KOPT-K1 (cell line): ENCODE data around the gene TMEM140.
"Not testable (repeated sequence)": the region's sequence is repeated elsewhere in the genome, so short reads cannot be mapped to it uniquely, and the experiment has no call there.

Experiments
- H3K27ac ChIP-seq: fragments of 200-600 bp; sonication (generic); 2 replicates; pipeline ENCODE4 v1.5.1; 2016; ENCODE audit warnings: antibody characterized with exemption, mild to moderate bottlenecking, low read depth, low read length; ENCODE audit not compliant: poor library complexity, severe bottlenecking
- H3K36me3 ChIP-seq: fragments of 200-600 bp; sonication (generic); 2 replicates; pipeline ENCODE4 v1.5.1; 2017; ENCODE audit warnings: antibody characterized with exemption, mild to moderate bottlenecking, low read length, moderate library complexity; ENCODE audit not compliant: insufficient read depth
- H3K9me3 ChIP-seq: fragments of 200-600 bp; sonication (generic); 2 replicates; pipeline ENCODE4 v1.5.1; 2017; ENCODE audit warnings: antibody characterized with exemption, low read length, mild to moderate bottlenecking; ENCODE audit not compliant: insufficient read depth, poor library complexity, severe bottlenecking

Gene TMEM140

DNA sequence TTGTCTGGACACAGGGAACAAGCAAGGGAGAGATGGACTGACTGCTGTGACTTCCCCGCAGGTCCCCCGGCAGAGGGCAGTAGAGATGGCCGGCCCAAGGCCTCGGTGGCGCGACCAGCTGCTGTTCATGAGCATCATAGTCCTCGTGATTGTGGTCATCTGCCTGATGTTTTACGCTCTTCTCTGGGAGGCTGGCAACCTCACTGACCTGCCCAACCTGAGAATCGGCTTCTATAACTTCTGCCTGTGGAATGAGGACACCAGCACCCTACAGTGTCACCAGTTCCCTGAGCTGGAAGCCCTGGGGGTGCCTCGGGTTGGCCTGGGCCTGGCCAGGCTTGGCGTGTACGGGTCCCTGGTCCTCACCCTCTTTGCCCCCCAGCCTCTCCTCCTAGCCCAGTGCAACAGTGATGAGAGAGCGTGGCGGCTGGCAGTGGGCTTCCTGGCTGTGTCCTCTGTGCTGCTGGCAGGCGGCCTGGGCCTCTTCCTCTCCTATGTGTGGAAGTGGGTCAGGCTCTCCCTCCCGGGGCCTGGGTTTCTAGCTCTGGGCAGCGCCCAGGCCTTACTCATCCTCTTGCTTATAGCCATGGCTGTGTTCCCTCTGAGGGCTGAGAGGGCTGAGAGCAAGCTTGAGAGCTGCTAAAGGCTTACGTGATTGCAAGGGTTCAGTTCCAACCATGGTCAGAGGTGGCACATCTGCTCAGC is 16.6 kb downstream of the TMEM140 start:
- H3K27ac ChIP-seq, result no peak overlapping the region
- peaks cover 15% of the 10 kb centered on the region for H3K9me3 ChIP-seq
- H3K36me3 ChIP-seq, result peaks cover 58% of the 10 kb centered on the region

DNA sequence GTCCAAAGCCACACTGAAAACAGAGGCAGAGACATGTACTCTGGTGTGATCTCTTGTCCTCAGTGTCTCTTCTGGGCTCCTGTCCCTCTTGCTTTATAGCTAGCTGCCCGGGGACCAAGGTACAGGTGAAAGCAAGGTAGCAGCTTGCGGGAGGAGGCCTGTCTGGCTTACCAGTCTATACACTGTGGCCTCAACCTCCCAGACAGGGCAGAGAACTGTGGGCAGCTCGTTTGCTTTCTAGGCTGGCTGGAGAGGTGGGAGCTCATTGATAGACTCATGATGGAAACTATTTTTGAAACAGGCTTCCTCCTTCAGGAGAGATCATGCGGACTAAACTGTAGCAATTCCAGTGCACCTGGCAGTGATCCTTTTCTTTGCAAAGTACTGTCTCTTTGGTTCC is 18.0 kb downstream of the TMEM140 start:
- no peak overlapping the region for H3K27ac ChIP-seq
- H3K9me3 ChIP-seq, result peaks cover 15% of the 10 kb centered on the region
- peaks cover 58% of the 10 kb centered on the region for H3K36me3 ChIP-seq

DNA sequence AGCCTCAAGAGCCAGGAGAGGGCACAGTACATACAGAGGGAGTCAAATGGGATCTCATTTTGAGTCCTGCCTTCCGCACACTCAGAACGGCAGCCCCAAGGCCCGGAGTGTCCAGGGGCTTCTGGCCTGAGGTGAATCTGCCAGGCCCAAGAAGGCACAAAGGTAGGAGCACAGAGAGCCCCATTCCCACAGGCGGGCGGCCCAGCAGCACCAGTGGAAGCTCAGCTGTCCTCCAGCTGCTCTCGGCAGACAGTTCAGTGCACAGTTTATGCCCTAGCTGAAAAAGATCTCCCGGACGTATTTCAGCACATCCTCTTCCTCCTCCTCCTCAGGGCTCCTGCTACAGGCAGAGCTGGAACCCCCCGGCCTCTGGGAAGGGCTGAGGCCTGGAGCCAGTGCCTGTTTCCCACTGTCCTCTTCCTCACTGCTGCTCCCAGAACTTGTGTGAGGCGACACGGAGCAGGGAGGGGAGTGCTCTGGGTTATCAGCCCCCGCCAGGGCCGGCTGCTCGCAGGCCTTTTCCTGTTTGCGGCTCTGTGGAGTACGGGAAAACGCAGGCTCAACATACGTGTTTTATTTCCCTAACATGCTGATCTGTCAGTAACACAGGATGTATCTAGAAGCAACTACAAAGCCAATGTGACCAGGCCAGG is 18.6 kb downstream of the TMEM140 start:
- peaks cover 15% of the 10 kb centered on the region for H3K9me3 ChIP-seq
- no peak overlapping the region for H3K27ac ChIP-seq
- peaks cover 58% of the 10 kb centered on the region for H3K36me3 ChIP-seq

DNA sequence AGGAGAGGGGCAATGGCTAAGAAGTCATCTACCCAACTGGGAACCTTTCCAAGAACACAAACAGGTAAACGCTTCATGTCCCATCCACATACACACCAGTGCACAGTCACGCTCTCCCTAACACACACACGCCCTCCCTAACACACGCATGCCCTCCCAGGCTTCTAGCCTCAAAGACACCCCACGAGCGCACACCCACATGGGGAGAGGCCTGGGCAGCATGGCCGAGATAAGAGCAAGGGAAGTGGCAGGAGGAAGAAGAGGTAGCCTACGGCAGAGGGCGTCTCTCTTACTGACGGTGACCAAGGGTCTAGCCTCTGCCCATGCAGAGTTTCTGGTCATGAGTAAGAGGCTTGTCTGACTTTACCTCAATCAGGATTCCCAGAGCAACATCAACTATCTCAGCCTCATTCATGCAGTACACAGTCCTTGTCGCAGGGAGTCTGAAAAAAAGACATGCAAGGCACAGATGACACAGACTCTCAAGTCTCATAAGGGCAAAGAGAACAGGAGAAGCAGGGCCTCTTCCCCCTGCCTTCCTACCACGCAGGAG is 19.6 kb downstream of the TMEM140 start:
- Histone ChIP-seq H3K27ac (no peak overlapping the region), H3K36me3 (peaks cover 58% of the 10 kb centered on the region)

DNA sequence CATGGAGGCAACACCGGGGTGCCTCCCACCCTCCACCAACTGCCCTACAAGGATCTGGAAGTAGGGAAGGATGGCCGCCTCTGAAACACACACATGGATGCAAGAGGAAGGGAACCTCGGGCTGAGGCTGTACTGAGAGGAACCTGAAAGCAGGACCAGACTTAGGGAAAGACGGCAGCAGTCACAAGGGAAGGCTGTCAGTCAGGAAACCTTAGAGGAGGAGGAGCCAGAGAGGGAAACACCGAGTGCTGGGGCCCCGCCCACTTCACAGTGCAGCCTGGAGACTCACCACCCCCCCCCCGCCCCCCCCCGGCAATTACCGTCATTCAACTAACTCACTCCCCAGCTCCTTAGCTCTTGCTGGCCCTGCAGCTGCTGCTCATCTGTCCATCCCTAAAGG is 20.1 kb downstream of the TMEM140 start:
- peaks cover under 1% of the 10 kb centered on the region for H3K9me3 ChIP-seq
- H3K27ac ChIP-seq, result no peak overlapping the region
- peaks cover 54% of the 10 kb centered on the region for H3K36me3 ChIP-seq

More for the DNA sequence above, 19.6 kb downstream of the TMEM140 start:
- H3K9me3 ChIP-seq, result peaks cover 6% of the 10 kb centered on the region

DNA sequence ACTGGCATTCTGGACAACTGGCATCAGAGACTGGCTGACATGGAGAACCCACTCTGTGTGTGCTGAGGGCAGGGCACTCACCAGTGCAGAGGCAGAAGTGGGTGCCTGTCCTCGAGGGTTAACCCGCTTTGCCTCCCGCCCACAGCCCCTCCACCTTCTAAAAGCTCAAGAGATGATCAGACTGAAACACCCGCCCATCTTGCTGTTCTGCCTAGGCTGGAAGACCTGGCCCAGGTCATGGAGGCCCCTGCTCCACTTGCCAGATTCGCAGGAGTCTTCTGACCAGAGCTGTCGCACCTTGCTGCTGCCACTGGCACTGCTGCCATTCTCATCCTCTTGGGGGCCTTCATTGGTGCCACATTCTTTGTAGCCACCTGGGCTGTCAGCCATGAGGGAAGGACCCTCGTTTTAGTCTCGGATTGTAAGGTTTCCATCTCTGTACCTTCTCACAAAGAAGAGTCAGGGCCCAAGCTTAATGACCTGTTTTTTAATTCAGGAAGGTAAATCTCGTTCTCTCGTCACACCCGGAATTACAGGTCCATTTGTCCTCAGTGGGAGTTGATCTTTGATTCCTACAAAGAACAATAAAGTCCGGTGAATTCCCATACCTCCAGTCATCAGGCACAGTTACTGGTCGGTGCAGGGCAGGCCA is 20.7 kb downstream of the TMEM140 start:
- Histone ChIP-seq H3K9me3 (no peaks in the 10 kb centered on the region), H3K27ac (no peak overlapping the region), H3K36me3 (peaks cover 53% of the 10 kb centered on the region)

DNA sequence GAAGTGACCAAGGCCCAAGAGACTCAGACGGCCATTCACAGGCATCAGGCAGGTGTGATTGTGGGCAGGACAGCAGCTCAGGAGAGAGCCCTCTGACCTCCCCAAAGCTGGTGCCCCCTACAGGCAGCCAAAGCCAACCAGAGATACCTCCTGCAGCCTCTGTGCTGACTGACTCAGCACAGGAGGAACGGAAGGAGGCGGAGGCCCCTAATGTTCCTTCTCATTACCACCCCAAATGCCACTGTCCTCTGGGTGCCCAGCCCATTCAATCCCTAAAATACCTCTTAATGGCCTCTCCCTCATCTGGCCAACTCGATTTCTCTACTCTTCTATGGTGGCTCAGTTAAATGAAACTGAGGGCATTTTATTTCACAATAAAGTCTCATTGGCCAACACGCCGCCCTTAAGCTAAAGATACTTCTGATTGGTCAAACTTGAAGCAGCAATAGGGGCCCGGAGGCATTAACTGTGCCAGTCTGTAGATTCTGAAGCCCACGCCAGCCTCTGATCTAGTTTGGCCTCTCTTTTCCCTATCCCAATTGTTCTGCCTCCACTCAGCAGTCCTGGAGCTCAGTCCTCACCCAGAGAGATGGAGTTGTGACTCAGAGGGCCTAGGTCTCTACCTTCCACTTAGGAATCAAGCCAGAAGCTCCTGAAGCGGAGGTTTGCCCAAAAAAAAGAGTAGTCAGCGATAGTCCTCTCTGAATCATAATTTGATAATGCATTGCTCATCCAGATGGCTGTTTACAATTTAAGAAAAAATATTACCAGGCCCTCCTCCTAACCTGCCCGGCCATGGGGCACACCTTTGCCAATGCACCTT is 21.5 kb downstream of the TMEM140 start:
- H3K27ac ChIP-seq, result peak overlapping the region; percentile 91
- H3K9me3 ChIP-seq, result no peaks in the 10 kb centered on the region
- H3K36me3 ChIP-seq, result peaks cover 46% of the 10 kb centered on the region

DNA sequence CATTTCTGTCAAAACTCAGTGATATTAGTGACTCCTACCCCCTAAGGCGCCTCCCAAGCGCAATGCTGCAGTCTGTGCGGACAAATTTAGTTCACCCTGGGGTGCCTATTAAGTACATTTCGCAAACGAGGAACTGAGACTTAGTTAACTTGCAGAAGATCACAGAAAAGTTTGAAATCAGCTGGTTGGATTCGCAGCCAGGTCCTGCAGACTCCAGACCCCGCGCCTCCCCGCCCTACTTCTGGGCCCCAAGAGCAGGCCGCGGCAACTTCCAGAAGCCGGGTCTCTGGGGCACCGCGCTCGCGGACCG is 22.0 kb downstream of the TMEM140 start:
- H3K27ac ChIP-seq, result peak overlapping the region; percentile 91
- no peaks in the 10 kb centered on the region for H3K9me3 ChIP-seq
- H3K36me3 ChIP-seq, result peaks cover 40% of the 10 kb centered on the region

DNA sequence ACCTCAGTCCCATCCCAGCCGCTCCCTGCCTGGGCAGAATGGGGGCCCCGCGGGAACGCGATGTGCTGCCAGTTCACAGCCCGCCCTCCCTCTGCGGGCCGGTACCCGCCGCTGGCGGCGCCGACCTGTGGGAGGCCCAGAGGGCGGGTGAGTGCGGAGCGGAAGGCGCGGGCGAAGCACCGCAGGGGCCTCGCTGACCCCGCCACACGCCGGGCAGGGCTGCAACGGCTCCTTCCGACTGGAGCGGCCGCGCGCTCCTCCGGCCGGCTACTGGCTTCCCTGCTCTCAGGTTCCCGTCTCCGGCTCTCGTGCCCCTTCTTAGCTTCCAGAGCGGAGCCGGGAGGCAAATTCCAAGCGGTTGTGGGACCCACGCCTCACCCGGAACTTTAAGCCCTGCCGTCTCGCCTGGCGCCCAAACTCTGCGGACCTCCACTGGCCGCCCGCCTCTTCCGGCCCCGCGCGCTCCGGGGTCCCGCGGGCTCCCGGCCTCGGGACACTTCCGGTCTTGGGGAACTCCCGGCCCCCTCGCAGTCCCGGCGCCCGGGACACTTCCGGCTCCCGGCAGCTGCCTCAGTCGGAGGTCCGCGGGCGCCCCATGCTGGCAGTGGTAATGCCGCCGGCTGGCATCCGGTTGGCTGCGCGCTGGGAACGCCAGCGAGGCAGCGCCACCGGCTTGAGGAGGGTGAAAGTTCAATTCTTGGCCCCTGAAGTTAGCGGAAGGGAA is 22.6 kb downstream of the TMEM140 start, which contains the start of gene CYREN:
CYREN (minus strand) TSS at position 434 of the 724 bp plus-strand sequence. CDS start 1,785 bp downstream, outside the sequence.
- H3K27ac ChIP-seq, result peak within 1 kb of the TSS; percentile 91

DNA sequence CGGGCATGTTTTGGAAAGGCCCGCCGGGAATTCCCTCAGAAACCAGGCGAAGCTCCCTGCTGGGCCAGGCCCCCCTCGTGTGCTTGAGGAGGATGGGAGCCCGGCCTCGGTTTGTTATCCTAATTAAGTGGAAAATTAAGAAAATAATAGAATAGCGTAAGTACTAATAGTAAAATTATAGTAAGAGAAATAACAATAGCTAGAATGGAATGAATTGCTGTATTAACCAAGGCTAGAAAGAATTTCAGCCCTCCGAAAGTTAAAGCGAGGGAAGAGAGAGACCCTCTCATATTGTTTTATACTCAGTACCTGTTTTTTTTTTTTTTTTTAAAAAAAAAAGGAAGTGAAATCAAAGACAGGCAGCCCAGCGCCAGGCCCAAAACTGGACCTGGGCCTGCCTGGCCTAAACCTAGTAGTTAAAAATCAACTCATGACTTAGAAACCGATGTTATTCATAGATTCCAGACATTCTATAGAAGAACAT is 23.2 kb downstream of the TMEM140 start:
- Histone ChIP-seq H3K36me3 (peaks cover 29% of the 10 kb centered on the region), H3K27ac (peak overlapping the region; percentile 91)
- not testable (repeated sequence) for H3K9me3 ChIP-seq

More for the DNA sequence above, 22.6 kb downstream of the TMEM140 start, which contains the start of gene CYREN:
- no peaks in the 10 kb centered on the region for H3K9me3 ChIP-seq
- peaks cover 35% of the 10 kb centered on the region for H3K36me3 ChIP-seq

DNA sequence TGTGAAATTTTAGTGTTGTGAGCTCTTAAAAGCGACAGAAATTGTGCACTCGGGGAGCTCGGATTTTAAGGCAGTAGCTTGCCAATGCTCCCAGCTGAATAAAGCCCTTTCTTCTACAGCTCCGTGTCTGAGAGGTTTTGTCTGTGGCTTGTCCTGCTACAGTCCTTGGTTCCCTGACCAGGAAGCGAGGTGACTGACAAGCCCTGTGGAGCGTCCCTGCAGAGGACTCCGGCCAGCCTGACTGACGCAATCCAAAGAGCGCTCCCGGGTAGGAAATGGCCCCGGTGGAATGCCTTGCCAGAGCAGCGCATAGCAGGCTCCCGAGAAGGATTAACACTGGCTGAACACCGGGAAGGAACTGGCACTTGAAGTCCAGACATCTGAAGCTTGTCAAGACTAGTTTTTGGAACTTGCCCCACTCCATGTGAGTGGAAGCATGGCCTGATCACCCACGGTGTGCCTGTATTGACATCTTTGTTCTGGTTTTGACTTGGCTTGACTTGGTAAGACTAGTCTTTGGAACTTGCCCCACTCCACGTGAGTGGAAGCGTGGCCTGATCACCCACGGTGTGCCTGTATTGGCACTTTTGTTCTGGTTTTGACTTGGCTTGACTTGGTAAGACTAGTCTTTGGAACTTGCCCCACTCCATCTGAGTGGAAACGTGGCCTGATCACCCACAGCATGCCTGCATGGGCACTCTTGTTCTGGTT is 23.9 kb downstream of the TMEM140 start:
- not testable (repeated sequence) for H3K27ac ChIP-seq, H3K9me3 ChIP-seq
- peaks cover 22% of the 10 kb centered on the region for H3K36me3 ChIP-seq

DNA sequence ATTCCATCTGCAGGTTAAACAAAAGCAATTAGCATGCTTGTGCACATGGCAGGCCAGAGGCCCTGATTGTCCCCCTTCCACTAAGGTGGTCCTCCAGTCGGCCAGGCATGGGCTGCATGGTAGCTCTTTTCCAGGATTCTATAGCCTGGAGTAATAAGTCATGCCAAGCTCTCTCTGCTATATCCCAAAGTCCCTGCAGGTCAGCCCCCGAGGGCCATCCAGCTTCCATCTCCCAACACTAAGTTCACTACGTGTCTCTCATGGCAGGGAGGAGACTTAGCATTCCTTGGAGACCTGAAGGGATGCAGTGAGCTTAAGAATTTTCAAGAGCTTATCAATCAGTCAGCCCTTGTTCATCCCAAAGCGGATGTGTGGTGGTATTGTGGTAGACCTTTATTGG is 26.0 kb downstream of the TMEM140 start:
- H3K27ac ChIP-seq, result not testable (repeated sequence)

DNA sequence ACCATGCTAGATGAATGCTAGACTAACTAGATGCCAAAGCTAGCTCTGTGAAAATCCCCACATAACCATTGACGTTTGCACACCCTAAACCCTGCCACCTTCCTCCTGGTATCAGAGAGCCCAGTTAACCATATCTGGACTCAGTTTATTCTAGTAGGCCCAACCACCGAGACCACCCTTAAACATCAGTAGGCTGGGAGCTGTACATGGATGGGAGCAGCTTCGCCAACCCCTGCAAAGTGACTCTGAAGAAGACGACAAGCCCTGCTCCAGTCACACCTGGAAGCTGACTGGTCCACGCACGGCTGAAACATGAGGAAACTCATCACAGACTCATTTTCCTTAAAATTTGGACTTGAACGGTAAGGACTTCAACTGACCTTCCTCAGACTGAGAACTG is 27.1 kb downstream of the TMEM140 start:
- Histone ChIP-seq H3K27ac (no peak overlapping the region), H3K36me3 (no peaks in the 10 kb centered on the region), H3K9me3 (peaks cover 8% of the 10 kb centered on the region)

More for the DNA sequence above, 26.0 kb downstream of the TMEM140 start:
- H3K9me3 ChIP-seq, H3K36me3 ChIP-seq: not testable (repeated sequence)
